NCI-H146 treated with DMSO at 0.1 percent for 48 hours (cell line): Measurements from ENCODE around the gene UMAD1.

Experiments used
- DNase-seq: peaks from one replicate; lab custom pipeline; 2025; ENCODE audit not compliant: unreplicated experiment; lab: John Stamatoyannopoulos, UW

Gene UMAD1

DNA sequence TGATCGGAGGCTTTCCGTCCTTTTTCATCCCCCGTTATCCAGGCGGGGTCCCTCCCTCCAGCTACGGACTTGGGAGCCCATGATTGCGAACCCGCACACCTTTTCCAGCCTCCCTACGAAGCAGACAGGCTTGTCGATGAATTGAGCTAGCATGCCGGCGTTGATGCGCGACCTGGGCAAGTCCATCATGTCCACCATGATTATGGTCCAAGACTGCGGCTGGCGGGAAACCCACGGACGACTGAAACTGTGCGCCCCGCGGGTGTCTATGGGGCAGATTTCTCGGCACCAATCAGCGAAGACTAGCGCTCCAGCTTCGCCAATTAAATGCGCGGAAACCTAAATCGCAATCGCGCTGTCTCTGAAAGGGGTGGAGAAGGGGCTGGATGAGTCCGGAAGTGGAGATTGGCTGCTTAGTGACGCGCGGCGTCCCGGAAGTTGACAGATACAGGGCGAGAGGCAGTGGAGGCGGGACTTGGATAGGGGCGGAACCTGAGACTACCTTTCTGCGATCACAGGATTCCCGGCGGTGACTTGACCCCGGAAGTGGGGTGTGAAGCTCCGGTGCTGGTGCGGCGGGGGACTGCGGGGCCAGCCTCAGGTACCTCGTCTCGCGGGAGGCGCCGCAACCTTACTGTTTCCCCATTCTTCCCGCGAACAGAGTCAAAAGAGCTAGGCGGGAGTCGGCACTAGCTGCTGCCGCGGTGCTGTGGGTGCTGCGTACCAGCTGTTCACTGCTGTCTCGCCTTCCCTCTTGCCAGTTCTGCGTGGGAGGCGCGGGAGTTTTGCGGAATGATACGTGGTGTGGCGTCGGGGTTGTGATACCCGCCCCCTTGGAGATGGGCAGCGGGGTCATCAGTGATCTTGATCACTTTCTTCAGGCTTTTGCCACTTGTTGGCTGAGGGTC, at the start of gene UMAD1:
UMAD1 (plus strand) TSS at position 532 of the 908 bp plus-strand sequence. CDS start 32,620 bp downstream, outside the sequence.
- DNase-seq: peak; percentile 99

DNA sequence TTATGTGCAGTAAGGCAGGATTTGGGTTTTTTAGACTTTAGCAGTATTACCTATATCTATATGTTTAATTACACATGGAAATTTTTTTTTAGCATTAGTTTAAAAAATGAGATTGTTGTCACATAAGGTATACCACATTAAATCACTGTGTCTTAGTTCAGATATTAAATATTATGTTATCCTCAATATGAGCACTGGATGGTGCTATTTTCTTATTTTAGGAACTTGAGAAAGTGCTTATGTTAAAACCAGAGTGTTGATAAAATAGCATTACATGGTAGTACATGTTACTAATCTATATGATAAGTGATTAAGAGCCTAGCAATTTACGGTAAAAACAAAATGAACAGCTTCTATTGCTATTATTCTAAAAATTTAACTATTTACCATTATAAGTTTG, 45.1 kb upstream of the UMAD1 start:
- DNase-seq: no peak

DNA sequence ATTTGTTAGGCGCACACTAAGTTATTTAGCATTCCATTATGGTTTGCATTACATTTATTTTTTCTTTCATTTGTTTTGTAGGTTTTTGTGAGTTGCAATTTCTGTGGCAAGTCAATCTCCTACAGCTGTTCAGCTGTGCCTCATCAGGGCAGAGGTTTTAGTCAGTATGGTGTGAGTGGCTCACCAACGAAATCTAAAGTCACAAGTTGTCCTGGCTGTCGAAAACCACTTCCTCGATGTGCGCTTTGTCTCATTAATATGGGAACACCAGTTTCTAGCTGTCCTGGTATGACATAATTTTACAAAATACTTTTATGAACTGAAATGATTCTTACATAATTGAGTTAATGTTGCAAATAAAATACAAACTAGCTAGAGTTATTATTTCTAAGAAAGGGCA, 44.4 kb upstream of the UMAD1 start:
- DNase-seq: no peak

DNA sequence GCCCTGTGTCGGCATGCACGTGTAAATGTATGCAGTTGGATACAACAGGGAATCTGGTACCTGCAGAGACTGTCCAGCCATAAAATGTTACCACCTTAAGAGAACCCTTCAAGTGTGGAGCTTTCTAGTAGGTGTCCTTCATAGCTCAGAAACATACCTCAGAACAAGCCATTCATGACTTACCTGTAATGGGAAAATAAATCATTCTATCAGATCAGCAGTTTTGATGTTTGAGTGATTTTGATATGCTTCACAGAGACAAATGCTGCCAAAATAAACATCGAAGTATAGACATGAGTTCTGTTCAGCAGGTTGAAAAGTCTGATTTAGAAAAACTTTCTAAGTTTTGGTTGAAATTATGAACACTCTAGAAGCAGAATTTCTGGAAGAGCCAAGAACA, 33.5 kb upstream of the UMAD1 start:
- no peak for DNase-seq

DNA sequence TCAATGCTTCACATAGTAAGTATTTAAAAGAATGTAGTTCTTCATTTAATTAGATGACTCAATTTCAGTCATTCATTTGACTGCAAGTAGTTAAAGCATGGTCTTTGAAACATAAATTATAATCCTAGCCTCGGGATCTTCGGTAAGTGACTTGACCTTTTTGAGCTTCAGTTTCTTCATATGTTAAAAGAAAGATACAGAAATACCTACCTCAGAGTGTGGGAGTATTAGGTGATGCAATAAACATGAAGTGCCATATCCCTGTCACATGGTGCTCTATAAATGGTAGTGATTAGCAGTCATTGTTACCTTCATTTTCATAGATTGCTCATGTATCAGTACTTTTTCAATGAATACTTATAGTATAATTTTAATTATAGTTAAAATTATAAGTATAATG, 31.2 kb upstream of the UMAD1 start:
- DNase-seq: no peak

DNA sequence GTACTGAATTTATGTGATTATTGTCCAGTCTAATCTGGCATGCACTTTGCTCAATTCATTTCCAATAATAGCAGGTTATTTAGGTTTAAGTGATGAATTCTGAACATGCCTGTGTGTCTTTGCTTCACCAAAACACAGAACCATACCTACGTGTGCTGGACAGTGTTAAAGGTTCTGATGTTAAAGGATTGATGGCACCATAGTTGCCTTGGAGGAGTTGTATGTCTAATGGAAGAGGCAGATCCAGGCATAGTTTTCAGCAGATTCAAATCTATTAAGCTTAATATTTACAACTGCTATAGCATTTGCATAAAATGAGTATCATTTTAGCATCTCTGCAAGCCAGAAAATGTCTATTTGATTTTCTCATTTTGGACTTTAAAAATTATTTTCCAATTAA, 28.0 kb upstream of the UMAD1 start:
- DNase-seq: no peak

DNA sequence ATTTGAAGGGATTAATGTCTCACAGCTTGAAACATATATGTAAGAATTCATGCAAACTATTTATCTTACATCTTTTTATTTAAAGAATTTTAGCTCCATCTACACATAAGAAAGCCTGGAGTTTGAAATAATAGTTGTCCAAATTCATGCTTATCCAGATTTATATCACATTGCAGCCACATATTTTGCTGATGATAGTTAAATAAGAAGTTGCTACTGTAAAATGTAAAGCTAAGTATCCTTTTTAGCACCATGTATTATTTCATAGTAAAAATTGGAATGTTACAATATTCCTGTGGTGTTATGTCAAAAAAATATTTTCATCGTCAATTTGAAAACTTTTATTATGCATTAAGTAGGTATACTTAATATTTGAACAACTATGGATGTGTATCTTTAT, 27.3 kb upstream of the UMAD1 start:
- DNase-seq: no peak

DNA sequence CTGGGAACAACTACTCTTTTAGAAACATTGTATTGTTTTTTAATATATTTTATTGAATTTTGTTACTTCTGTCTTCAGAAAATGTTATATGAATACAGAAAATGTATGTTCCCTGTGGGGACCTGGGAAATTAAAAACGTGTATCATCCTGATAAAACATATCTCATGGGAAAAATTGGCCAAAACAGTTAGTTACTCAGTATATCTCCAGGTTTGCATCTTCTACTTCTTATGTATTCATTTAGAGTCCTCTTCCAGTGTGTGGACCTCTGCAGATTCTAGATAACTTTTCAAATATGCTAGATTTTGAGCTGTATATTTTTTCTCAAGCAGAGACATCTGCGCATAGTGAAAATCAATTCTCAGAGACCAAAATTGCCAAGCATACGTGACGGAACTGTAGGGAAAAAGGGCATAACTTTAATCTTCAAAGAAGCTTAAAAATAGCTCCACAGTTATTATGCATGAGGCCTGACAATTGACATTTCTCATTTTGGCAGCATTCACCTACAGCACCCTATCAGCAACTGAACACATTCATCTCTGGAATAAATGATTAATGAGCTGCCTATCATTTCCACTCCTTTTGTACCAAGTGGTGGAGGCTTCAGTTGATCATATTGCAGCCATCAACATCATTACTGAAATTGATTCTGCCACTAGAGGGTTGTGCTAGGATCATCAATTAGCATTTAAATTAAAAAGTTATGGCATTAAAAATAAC, 26.4 kb upstream of the UMAD1 start:
- DNase-seq: no peak

DNA sequence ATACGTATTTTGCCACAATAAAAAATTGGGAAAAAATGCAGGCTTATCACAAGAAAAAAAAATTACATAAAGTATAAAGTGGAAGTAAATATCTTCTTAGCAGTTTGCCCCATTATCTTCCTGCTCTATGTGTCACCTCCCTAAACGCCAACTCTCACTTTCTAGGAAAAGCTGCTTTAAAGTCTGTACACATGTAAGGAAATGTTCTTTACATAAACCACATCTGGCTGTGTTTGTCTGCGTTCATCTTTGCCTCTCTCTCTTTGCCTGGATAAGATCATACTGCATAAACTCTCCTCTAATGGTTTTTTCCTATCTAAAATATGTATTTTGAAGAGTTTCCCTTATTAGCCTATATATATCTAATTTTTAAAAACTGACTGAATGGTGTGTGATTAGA, 23.0 kb upstream of the UMAD1 start:
- DNase-seq: no peak

DNA sequence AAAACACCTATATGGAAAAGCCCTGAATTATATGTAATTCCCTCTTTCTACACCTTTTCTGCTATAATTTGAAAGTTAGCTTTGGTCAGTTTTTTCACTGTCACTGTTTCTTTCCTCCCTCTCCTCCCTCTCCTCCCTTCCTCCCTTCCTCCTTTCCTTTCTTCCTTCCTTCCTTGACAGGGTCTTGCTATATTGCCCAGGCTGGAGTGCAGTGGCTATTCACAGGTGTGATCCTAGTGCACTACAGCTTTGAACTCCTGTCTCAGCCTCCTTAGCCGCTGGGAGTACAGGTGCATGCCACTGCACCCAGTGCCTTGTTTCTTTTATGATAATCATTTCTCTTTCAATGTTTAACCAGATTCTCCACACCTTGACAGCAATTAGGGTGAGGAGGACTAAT, 22.1 kb upstream of the UMAD1 start:
- no peak for DNase-seq

DNA sequence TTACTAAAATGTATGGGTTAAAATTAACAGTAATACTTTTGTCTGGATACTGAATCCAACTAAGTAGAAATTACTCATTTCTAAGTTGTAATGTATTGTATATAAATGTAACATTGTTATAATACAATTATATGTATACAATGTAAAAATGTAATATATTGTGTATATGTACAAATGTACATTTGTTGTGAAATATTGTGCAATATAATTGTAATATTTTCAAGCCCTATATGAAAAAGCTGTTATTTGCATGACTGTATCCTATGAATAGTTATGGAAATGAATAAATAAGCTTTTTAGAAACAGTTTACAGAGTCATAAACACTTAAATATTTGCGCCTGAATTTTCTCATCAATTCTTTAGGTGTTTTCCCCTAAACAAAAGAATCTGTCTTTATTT, 20.3 kb upstream of the UMAD1 start:
- DNase-seq: no peak

DNA sequence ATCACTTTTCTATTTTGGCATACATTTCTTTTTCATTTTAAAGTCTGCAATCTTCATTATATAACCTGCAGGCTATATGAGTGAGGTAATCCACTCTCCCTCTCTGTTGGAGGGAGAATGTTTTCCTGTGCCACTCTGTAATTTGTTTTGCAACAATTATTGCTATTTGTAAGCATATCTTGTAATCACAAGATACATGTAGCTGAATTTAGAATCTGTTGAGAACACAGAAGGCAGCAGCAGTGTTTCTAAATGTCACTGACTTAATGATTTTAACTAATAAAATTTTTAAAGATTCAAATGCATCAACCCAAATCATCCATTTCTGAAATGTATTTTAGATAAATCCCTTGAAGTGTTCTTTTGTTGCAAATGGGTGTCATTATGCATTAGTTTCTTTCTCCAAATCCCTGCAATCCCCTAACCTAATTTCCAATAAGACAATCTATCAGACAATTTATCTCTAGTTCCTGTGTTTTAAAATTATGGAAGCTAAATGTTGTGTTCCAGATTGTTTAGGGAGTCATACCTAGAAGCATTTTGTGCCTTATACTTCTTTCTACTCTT, 19.8 kb upstream of the UMAD1 start:
- DNase-seq: no peak

DNA sequence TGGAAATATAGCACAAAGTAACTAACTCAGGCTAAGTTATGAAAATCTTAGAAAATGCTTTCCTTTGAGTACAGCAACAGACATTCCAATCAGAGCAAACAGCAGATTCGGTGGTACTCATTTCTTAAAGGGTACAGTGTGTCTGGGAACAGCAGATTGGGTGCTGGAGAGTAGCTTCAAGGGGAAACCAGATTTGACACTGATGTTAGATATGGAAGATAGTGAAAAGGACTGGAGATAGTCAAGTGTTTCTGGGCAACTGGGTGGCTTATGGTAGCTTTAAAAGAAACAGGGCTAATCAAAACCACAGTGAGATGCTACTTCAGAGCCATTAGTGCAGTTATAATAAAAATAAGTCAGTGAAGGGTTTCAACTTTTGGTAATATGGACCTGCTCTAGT, 12.1 kb upstream of the UMAD1 start:
- no peak for DNase-seq

DNA sequence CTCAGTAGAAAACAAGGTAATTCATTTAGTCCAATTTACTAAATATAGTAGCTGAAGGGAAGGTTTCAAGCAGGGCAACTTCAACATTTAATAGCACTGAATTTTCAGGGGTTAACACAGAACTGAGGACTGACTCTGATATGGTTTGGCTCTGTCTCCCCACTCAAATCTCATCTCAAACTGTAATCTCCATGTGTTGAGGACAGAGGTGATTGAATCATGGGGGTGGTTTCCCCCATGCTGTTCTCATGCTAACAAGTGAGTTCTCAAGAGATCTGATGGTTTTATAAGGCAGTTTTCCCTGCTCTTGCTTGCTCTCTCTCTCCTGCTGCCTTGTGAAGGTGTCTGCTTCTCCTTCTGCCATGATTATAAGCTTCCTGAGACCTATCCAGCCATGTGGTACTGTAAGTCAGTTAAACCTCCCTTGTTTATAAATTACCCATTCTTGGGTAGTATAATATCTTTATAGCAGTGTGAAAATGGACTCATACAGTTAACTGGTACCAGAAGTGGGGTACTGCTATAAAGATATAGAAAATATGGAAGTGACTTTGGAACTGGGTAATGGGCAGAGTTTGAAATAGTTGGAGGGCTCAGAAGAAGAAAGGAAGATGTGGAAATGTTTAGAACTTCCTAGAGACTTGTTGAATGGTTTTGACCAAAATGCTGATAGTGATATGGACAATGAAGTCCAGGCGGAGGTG, 9.8 kb upstream of the UMAD1 start:
- DNase-seq: no peak

DNA sequence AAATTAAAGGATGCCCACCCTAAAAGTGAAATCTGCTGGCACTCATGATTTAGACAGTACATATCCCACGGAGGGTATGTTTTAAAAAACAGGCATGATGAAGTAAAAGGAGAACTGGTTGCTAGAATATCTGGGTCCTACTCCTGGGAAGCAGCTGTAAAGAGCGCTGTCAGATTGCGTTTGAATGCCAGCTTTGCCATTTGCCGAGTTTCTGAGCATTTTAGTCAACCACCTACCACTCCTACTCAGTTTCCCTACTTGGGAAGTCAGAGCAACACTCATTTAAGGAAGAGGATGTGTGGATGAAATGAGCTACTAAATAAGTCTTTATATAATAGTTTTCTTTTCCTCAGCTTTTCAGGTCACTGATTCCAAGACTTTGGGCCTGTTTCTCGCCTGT, 1.1 kb upstream of the UMAD1 start:
- DNase-seq: peak; percentile 2

DNA sequence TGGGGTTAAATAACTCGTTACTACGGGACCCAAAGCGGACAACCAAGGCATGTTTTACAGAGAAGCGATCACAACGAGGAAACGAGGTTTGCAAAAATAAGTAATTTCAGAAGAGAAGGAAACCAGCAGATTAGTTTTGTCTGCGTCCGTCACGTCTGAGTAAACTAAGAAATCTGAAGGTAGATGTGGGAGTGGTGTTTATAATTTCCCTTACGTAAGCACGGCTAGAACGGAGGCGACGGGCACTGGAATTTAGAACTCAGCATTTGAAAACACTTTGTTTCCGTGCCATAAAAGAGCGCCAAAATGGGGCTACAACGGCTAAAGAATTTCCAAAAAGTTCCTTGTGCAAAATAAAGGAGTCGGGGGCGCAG, 718 bp upstream of the UMAD1 start:
- peak; percentile 19 for DNase-seq

DNA sequence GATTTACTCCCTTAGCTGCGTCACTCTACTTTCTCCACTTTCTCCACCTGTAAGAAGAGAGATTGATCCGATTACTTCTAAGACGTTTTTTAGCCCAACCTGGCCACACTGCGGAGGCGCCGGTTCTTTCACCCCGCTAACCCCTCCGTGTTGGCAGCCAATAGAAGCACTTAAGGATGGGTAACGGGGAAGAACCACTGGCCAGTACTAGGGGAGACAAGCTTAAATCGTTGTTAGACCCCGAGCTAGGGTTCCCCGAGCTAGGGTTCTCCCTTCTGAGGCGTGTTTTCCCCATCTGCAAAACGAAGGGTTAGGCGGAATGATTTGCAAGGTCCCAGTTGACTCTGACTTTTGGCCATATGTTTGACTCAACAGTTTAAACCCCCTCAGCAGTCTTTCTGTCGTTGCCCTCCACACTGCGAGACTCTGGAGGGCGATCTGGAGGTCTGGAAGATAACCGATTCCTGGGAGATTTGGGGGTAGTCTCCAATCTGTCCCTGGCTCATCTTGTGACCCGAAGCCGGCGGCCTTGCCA, 644 bp downstream of the UMAD1 start:
- peak; percentile 36 for DNase-seq

DNA sequence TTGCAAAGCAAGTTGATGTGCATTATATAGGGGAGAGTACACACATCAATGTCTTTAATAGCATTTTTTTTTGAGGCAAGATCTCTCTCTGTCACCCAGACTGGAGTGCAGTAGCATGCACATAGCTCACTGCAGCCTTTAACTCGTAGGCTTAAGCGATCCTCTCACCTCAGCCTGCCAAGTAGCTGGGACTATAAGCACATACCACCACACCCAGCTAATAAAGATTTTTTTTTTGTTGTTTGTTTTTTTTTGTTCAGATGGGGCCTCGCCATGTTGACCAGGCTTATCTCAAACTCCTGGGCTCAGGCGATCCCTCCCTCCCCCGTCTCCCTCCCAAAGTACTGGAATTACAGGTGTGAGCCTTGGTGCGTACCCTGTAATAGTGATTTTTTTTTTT, 1.5 kb downstream of the UMAD1 start:
- peak; percentile 27 for DNase-seq

DNA sequence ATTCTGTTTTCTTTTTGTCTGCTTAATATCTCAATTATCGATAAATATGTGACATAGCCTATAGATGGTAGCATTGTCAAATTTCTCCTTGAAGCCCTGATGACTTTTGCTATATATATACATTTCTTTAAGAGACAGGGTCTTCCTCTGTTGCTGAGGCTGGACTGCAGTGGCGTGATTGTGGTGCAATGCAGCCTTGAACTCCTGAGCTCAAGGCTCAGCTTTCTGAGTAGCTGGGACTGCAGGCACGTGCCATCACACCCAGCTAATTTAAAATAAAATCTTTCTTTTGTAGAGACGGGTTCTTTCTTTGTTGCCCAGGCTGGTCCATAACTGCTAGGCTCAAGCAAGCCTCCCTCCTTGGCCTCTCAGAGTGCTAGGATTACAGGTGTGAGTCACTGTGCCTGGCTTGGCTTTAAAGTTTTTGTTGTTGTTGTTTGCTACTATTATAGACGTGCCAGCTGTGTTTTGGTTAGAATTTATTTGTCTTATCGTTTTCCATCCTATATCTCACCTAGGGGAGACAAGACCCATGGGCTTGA, 7.0 kb downstream of the UMAD1 start:
- DNase-seq: no peak

DNA sequence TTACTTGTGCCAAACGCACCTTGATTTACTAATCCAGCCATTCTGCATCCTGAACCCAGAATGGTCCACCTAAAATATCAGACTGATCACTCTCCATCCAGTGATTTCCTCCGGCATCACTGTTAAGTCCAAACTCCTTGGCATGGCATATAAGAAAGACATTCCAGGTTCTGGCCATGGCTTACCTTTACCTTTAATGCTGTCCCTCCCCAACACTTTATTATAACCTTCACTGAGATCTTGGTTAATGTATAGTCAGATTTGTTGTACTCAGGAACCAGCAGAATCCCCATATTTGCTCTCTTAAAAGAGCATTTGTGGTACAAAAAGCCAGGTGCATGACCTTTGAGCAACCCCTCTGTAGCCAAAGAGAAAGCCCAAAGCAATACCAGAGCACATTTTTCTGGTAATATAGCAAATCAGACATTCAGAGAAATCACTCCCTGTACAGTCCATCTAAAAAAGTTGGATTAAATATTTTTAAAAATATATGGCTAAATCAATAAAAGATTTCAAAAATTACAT, 10.2 kb downstream of the UMAD1 start:
- DNase-seq: no peak

DNA sequence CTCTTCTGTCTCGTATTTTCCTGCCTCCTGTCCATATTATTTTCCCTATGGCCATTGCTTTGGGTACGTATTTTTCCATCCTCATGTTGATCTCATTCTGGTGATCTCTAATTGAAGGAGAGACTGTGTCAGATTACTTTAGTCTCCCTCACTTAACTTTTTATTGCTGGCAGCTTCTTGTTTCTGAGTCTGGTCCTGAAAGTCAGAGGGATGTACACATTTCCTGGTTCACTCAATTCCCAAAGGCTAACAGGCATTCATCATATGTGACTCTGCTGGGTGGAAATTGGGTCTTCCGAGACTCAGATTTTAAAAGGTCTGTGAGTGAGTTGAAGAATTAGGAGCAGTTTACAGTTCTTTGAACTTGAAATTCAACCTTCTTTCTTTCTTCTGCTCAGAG, 10.9 kb downstream of the UMAD1 start:
- DNase-seq: no peak
